SK-N-SH treated with all-trans-retinoic acid at 6 μM for 48 hours (cell line): ENCODE results near the gene RNH1.

ENCODE experiments used
- CREB5 ChIP-seq: fragments of 250-450 bp; sonication (Bioruptor Pico); IDR thresholded peaks from 2 replicates; pipeline ENCODE4 v1.5.1; 2020; ENCODE audit warnings: low read depth, mild to moderate bottlenecking, moderate library complexity
- CSDC2 ChIP-seq: fragments of 250-450 bp; sonication (Bioruptor Pico); IDR thresholded peaks from 2 replicates; pipeline ENCODE4 v1.5.0; 2020; ENCODE audit warnings: mild to moderate bottlenecking, moderate library complexity
- GLIS3 ChIP-seq: fragments of 250-450 bp; sonication (Bioruptor Pico); IDR thresholded peaks from 2 replicates; pipeline ENCODE4 v1.5.0; 2020; ENCODE audit warnings: mild to moderate bottlenecking, moderate library complexity
- ISL1 ChIP-seq: fragments of 250-450 bp; sonication (Bioruptor Pico); IDR thresholded peaks from 2 replicates; pipeline ENCODE4 v2.1.2; 2022; ENCODE audit warnings: mild to moderate bottlenecking, moderate library complexity
- OSR1 ChIP-seq: fragments of 250-450 bp; sonication (Bioruptor Pico); IDR thresholded peaks from 2 replicates; pipeline ENCODE4 v1.8.0; 2022; ENCODE audit warnings: moderate library complexity, mild to moderate bottlenecking, inconsistent platforms
- POU6F1 ChIP-seq: fragments of 250-450 bp; sonication (Bioruptor Pico); IDR thresholded peaks from 2 replicates; pipeline ENCODE4 v1.8.0; 2021; ENCODE audit warnings: low read depth, mild to moderate bottlenecking, moderate library complexity, borderline replicate concordance
- RARB ChIP-seq: fragments of 250-450 bp; sonication (Bioruptor Pico); IDR thresholded peaks from 2 replicates; pipeline ENCODE4 v1.8.0; 2021; ENCODE audit warnings: mild to moderate bottlenecking, moderate library complexity
- TCF4 ChIP-seq: fragments of 250-450 bp; sonication (Bioruptor Pico); IDR thresholded peaks from 2 replicates; pipeline ENCODE4 v1.8.0; 2021; ENCODE audit warnings: mild to moderate bottlenecking, moderate library complexity, borderline replicate concordance
- ZC3H10 ChIP-seq: fragments of 250-450 bp; sonication (Bioruptor Pico); IDR thresholded peaks from 2 replicates; pipeline ENCODE4 v1.5.1; 2021; ENCODE audit warnings: mild to moderate bottlenecking, moderate library complexity
- ZFP3 ChIP-seq: fragments of 250-450 bp; sonication (Bioruptor Pico); IDR thresholded peaks from 2 replicates; pipeline ENCODE4 v1.5.0; 2020; ENCODE audit warnings: mild to moderate bottlenecking, moderate library complexity
- ZFP30 ChIP-seq: fragments of 450-650 bp; formaldehyde crosslinking; IDR thresholded peaks from 2 replicates; pipeline ENCODE4 v1.5.0; 2022; ENCODE audit warnings: mild to moderate bottlenecking, moderate library complexity
- ZNF8 ChIP-seq: fragments of 450-650 bp; formaldehyde crosslinking; IDR thresholded peaks from 2 replicates; pipeline ENCODE4 v1.5.0; 2020; ENCODE audit warnings: mild to moderate bottlenecking, moderate library complexity
- TF ChIP-seq, protein P1 (sequence below): fragments of 250-450 bp; sonication (Bioruptor Pico); IDR thresholded peaks from 2 replicates; pipeline ENCODE4 v1.8.0; 2020; ENCODE audit warnings: mild to moderate bottlenecking, moderate library complexity, borderline replicate concordance

GRCh38 chr11:460331-461199 lies 46.5 kb downstream of the RNH1 start:
- TF ChIP-seq, protein P1, sequence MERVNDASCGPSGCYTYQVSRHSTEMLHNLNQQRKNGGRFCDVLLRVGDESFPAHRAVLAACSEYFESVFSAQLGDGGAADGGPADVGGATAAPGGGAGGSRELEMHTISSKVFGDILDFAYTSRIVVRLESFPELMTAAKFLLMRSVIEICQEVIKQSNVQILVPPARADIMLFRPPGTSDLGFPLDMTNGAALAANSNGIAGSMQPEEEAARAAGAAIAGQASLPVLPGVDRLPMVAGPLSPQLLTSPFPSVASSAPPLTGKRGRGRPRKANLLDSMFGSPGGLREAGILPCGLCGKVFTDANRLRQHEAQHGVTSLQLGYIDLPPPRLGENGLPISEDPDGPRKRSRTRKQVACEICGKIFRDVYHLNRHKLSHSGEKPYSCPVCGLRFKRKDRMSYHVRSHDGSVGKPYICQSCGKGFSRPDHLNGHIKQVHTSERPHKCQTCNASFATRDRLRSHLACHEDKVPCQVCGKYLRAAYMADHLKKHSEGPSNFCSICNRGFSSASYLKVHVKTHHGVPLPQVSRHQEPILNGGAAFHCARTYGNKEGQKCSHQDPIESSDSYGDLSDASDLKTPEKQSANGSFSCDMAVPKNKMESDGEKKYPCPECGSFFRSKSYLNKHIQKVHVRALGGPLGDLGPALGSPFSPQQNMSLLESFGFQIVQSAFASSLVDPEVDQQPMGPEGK: no peak
- TF ChIP-seq RARB (CRISPR knock-in tag) (no peak), TCF4 (CRISPR knock-in tag) (no peak), ZFP30 (CRISPR knock-in tag) (no peak), ZC3H10 (no peak), CSDC2 (no peak), POU6F1 (no peak), CREB5 (CRISPR knock-in tag) (no peak), GLIS3 (CRISPR knock-in tag) (no peak), OSR1 (CRISPR knock-in tag) (no peak), ISL1 (CRISPR knock-in tag) (no peak), ZNF8 (CRISPR knock-in tag) (no peak), ZFP3 (CRISPR knock-in tag) (no peak)
